HCT116 (cell line): ENCODE results near the gene WWOX. TPM values are rescaled to one million over a fixed set of nuclear protein-coding genes. Genes with fewer than 3 reads are reported as not detected.

ENCODE experiments used
- ATAC-seq: fragments of 200-7000 bp; cut with Tn5 transposase; 2 replicates; pipeline ENCODE4 v1.9.1; 2020; ENCODE audit warnings: mild to moderate bottlenecking, moderate library complexity
- BruUV-seq: library from RNA; stranded (reverse); fragments of 400-500 nt; replicated peaks from 2 replicates; lab custom pipeline; 2021; lab: Mats Ljungman, UMichigan
- CTCF ChIA-PET: fragments of 300-600 bp; sonication (Branson Sonifier 250); formaldehyde crosslinking; loops from one replicate; lab custom pipeline; 2021; ENCODE audit warnings: antibody characterized with exemption; lab: Charles Lee
- POLR2A ChIA-PET: fragments of 300-600, 350-600 bp; sonication (Branson Sonifier 250); formaldehyde crosslinking; loops from one replicate; lab custom pipeline; 2021; ENCODE audit warnings: antibody characterized with exemption; lab: Charles Lee
- RAD21 ChIA-PET, 2 experiments: fragments of 300-600 bp; sonication (Branson Sonifier 250); formaldehyde crosslinking; loops; one replicate each; lab custom pipeline; 2023; ENCODE audit warnings: low total read pairs in 2 of 2; ENCODE audit not compliant: uncharacterized antibody in 2 of 2, unreplicated experiment in 2 of 2, low non-redundant PET in 1 of 2; lab: Charles Lee
- DNase-seq: peaks from one replicate; pipeline ENCODE4 v3.0.0-alpha.2; 2010; ENCODE audit warnings: low read depth, low spot score
- H2AFZ ChIP-seq: fragments of 200-600 bp; shearing (Covaris generic), sonication (generic); 2 replicates; pipeline ENCODE4 v1.6.1; 2017; ENCODE audit warnings: low read depth, mixed run types, mixed read lengths, antibody characterized with exemption, low read length; ENCODE audit not compliant: poor library complexity, severe bottlenecking
- H3K27ac ChIP-seq: 2 replicates; pipeline ENCODE4 v1.5.1; 2012; ENCODE audit warnings: low read depth, low read length
- H3K27me3 ChIP-seq: fragments of 200-600 bp; sonication (generic); 2 replicates; pipeline ENCODE4 v1.6.1; 2016; ENCODE audit warnings: mixed run types, low read length, mixed read lengths; ENCODE audit not compliant: insufficient read depth
- H3K36me3 ChIP-seq, 2 experiments: fragments of 200-500 bp in 1 of 2; fragments of 200-600 bp in 1 of 2; sonication (Bioruptor generic) in 1 of 2; sonication (generic) in 1 of 2; 2 replicates each; pipeline versions ENCODE4 v1.5.1 to v1.6.1; 2014 to 2016; ENCODE audit warnings: low read length in 2 of 2, inconsistent platforms in 1 of 2, mixed read lengths in 1 of 2, mixed run types in 1 of 2; ENCODE audit not compliant: insufficient read depth in 2 of 2, control insufficient read depth in 1 of 2
- H3K4me1 ChIP-seq, 2 experiments: fragments of 200-600 bp in 1 of 2; sonication (generic) in 1 of 2; 2 replicates each; pipeline versions ENCODE4 v1.5.1 to v1.6.1; 2012 to 2017; ENCODE audit warnings: low read length in 2 of 2, inconsistent platforms in 1 of 2, mild to moderate bottlenecking in 1 of 2, mixed read lengths in 1 of 2, mixed run types in 1 of 2, moderate library complexity in 1 of 2; ENCODE audit not compliant: insufficient read depth in 2 of 2, control insufficient read depth in 1 of 2
- H3K4me2 ChIP-seq: fragments of 200-600 bp; sonication (generic); 2 replicates; pipeline ENCODE4 v1.6.1; 2017; ENCODE audit warnings: mixed run types, low read length, mixed read lengths
- H3K4me3 ChIP-seq, 2 experiments: fragments of 200-600 bp in 1 of 2; sonication (generic) in 1 of 2; replicated peaks in 1 of 2; 2 replicates each; pipeline ENCODE4 v1.5.1; 2011 to 2016; ENCODE audit warnings: low read length in 2 of 2, control low read depth in 1 of 2, low read depth in 1 of 2, mild to moderate bottlenecking in 1 of 2, mixed read lengths in 1 of 2, mixed run types in 1 of 2
- H3K79me2 ChIP-seq: fragments of 200-600 bp; sonication (generic); 2 replicates; pipeline ENCODE4 v1.6.1; 2017; ENCODE audit warnings: mild to moderate bottlenecking, mixed run types, low read length, moderate library complexity, mixed read lengths; ENCODE audit not compliant: insufficient read depth
- H3K9ac ChIP-seq: fragments of 200-600 bp; sonication (generic); 2 replicates; pipeline ENCODE4 v1.6.1; 2016; ENCODE audit warnings: low read length, mixed read lengths
- H3K9me2 ChIP-seq: fragments of 200-600 bp; sonication (generic), shearing (Covaris generic); 2 replicates; pipeline ENCODE4 v1.6.1; 2017; ENCODE audit warnings: mixed run types, mild to moderate bottlenecking, moderate library complexity; ENCODE audit not compliant: insufficient read depth
- H3K9me3 ChIP-seq, 2 experiments: fragments of 200-500 bp in 1 of 2; fragments of 200-600 bp in 1 of 2; sonication (Bioruptor generic) in 1 of 2; sonication (generic) in 1 of 2; 2 replicates each; pipeline ENCODE4 v1.6.1; 2014 to 2017; ENCODE audit warnings: low read length in 2 of 2, mixed read lengths in 2 of 2, inconsistent platforms in 1 of 2, low read depth in 1 of 2, mild to moderate bottlenecking in 1 of 2, mixed run types in 1 of 2, moderate library complexity in 1 of 2; ENCODE audit not compliant: control insufficient read depth in 1 of 2, insufficient read depth in 1 of 2
- H4K20me1 ChIP-seq: fragments of 200-600 bp; sonication (generic), shearing (Covaris generic); 2 replicates; pipeline ENCODE4 v1.6.1; 2017; ENCODE audit warnings: mixed run types, mild to moderate bottlenecking, moderate library complexity; ENCODE audit not compliant: insufficient read depth
- ATF3 ChIP-seq: IDR thresholded peaks from 2 replicates; pipeline ENCODE4 v1.6.1; 2012
- CBX3 ChIP-seq: IDR thresholded peaks from 2 replicates; pipeline ENCODE4 v1.6.1; 2012; ENCODE audit warnings: low read depth
- CEBPB ChIP-seq: IDR thresholded peaks from 2 replicates; pipeline ENCODE4 v1.6.1; 2012; ENCODE audit warnings: low read depth
- CTCF ChIP-seq, 3 experiments: fragments of 200-600 bp in 1 of 3; sonication (generic) in 1 of 3; IDR thresholded peaks in 2 of 3; conservative IDR thresholded peaks in 1 of 3; 2 replicates each; pipeline ENCODE4 v1.5.1; 2012 to 2017; ENCODE audit warnings: low read depth in 2 of 3, low read length in 2 of 3, antibody characterized with exemption in 1 of 3, borderline replicate concordance in 1 of 3, control low read depth in 1 of 3, mild to moderate bottlenecking in 1 of 3, mixed read lengths in 1 of 3, mixed run types in 1 of 3, moderate library complexity in 1 of 3; ENCODE audit not compliant: insufficient read depth in 1 of 3
- EGR1 ChIP-seq: IDR thresholded peaks from 2 replicates; pipeline ENCODE4 v1.6.1; 2012; ENCODE audit warnings: low read depth
- ELF1 ChIP-seq: IDR thresholded peaks from 2 replicates; pipeline ENCODE4 v1.6.1; 2012; ENCODE audit warnings: low read depth, borderline replicate concordance
- EZH2 ChIP-seq: fragments of 200-600 bp; sonication (generic); IDR thresholded peaks from 2 replicates; pipeline ENCODE4 v1.6.1; 2017; ENCODE audit warnings: antibody characterized with exemption, mixed run types
- EZH2phosphoT487 ChIP-seq: fragments of 200-600 bp; IDR thresholded peaks from 2 replicates; pipeline ENCODE4 v1.6.1; 2018; ENCODE audit warnings: antibody characterized with exemption, borderline replicate concordance
- FOSL1 ChIP-seq: IDR thresholded peaks from 2 replicates; pipeline ENCODE4 v1.6.1; 2012; ENCODE audit warnings: low read depth
- JUND ChIP-seq: IDR thresholded peaks from 2 replicates; pipeline ENCODE4 v1.6.1; 2012
- POLR2A ChIP-seq: IDR thresholded peaks from 2 replicates; pipeline ENCODE4 v1.7.0; 2011; ENCODE audit warnings: borderline replicate concordance; ENCODE audit not compliant: insufficient read depth, insufficient read length; ENCODE audit errors: extremely low read depth
- POLR2AphosphoS5 ChIP-seq: IDR thresholded peaks from 2 replicates; pipeline ENCODE4 v1.6.1; 2011; ENCODE audit warnings: mild to moderate bottlenecking, low read depth, low read length, moderate library complexity
- RAD21 ChIP-seq: IDR thresholded peaks from 2 replicates; pipeline ENCODE4 v1.6.1; 2012; ENCODE audit warnings: low read depth, mild to moderate bottlenecking
- REST ChIP-seq: IDR thresholded peaks from 2 replicates; pipeline ENCODE4 v1.6.1; 2012; ENCODE audit warnings: low read depth
- SIN3A ChIP-seq: IDR thresholded peaks from 2 replicates; pipeline ENCODE4 v1.6.1; 2012; ENCODE audit warnings: low read depth
- SP1 ChIP-seq: IDR thresholded peaks from 2 replicates; pipeline ENCODE4 v1.6.1; 2012; ENCODE audit warnings: low read depth
- SRF ChIP-seq: IDR thresholded peaks from 2 replicates; pipeline ENCODE4 v1.6.1; 2012; ENCODE audit warnings: low read depth
- TCF7L2 ChIP-seq: IDR thresholded peaks from 2 replicates; pipeline ENCODE4 v1.7.0; 2011; ENCODE audit warnings: borderline replicate concordance, inconsistent platforms; ENCODE audit not compliant: insufficient read depth, insufficient read length; ENCODE audit errors: extremely low read depth
- ZFX ChIP-seq: fragments of 450-650 bp; IDR thresholded peaks from 2 replicates; pipeline ENCODE4 v1.6.1; 2017
- ZNF274 ChIP-seq: fragments of 200-500 bp; sonication (Bioruptor generic); IDR thresholded peaks from 2 replicates; pipeline ENCODE4 v1.6.1; 2014; ENCODE audit warnings: mild to moderate bottlenecking, low read depth, low read length, inconsistent platforms
- intact Hi-C: fragments of 100-400 bp; cut with micrococcal nuclease; formaldehyde crosslinking; loops from 2 replicates; pipeline ENCODE4 v1.10.0; 2022
- total RNA-seq: library from RNA; stranded (reverse); gene quantifications from one replicate; pipeline ENCODE4 v1.2.1, GENCODE V29; 2021; ENCODE audit not compliant: unreplicated experiment

The WWOX gene
- total RNA-seq, 1 experiment from 2014 or later = 13.7 TPM

- no peak for DNase-seq
- H3K4me3 ChIP-seq = no peak overlapping the region
- CTCF ChIA-PET = no interaction called here
Measured at GRCh38 chr16:79143026-79143425, 1043.6 kb downstream of the WWOX start.

More at GRCh38 chr16:79143026-79143425, 1043.6 kb downstream of the WWOX start:
- no peaks in the 10 kb centered on the region for H3K79me2 ChIP-seq
- POLR2A ChIA-PET = no interaction called here
- peaks cover 0 to 3% of the 10 kb centered on the region in 2 experiments; a peak in 2 of 4 replicates for H3K9me3 ChIP-seq
- H2AFZ ChIP-seq = no peak overlapping the region
- TF ChIP-seq TCF7L2 = no peak
- no peak for TF ChIP-seq REST
- TF ChIP-seq EZH2phosphoT487 = no peak
- TF ChIP-seq POLR2A = no peak
- TF ChIP-seq EZH2 = no peak
- no peak for TF ChIP-seq ATF3
- TF ChIP-seq ZFX = no peak
- TF ChIP-seq POLR2AphosphoS5 = no peak
- TF ChIP-seq SIN3A = no peak
- TF ChIP-seq SP1 = no peak
- no peak for TF ChIP-seq CTCF (IDR thresholded peaks at IDR 0.05 in 2 of 3, conservative IDR thresholded peaks at IDR 0.05 in 1 of 3; ENCODE audit: borderline replicate concordance in 1 of 3, insufficient read depth in 1 of 3, low read depth in 2 of 3, low read length in 2 of 3)
- TF ChIP-seq EGR1 = no peak
- TF ChIP-seq CEBPB = no peak
- no peak for TF ChIP-seq CBX3
- no peak for TF ChIP-seq JUND
- TF ChIP-seq ELF1 = no peak
- TF ChIP-seq RAD21 = no peak
- no peak for TF ChIP-seq ZNF274
- TF ChIP-seq FOSL1 = no peak
- TF ChIP-seq SRF = no peak
- RAD21 ChIA-PET = no interaction called here
- no peaks in the 10 kb centered on the region for H3K27me3 ChIP-seq
- H4K20me1 ChIP-seq = no peaks in the 10 kb centered on the region
- no peak overlapping the region for H3K9ac ChIP-seq
- no peak for ATAC-seq
- no peak overlapping the region for H3K4me2 ChIP-seq
- H3K4me1 ChIP-seq = no peaks in the 10 kb centered on the region
- H3K9me2 ChIP-seq = no peaks in the 10 kb centered on the region
- no peaks in the 10 kb centered on the region for H3K36me3 ChIP-seq
- no peak overlapping the region for H3K27ac ChIP-seq
- no TSS peak for BruUV-seq
- intact Hi-C loops = no loop called here
